ENCODE data around the gene BCL7A. TPM values are rescaled to one million over a fixed set of nuclear protein-coding genes. Genes with fewer than 3 reads are reported as not detected.
A peak's percentile ranks its signal among the peaks of the same experiment; 100 is the strongest.
"Not testable (repeated sequence)": the region's sequence is repeated elsewhere in the genome, so short reads cannot be mapped to it uniquely, and the experiment has no call there.

BCL7A gene
- total RNA-seq, 1 experiment from 2014 or later: 3.9 TPM

DNA sequence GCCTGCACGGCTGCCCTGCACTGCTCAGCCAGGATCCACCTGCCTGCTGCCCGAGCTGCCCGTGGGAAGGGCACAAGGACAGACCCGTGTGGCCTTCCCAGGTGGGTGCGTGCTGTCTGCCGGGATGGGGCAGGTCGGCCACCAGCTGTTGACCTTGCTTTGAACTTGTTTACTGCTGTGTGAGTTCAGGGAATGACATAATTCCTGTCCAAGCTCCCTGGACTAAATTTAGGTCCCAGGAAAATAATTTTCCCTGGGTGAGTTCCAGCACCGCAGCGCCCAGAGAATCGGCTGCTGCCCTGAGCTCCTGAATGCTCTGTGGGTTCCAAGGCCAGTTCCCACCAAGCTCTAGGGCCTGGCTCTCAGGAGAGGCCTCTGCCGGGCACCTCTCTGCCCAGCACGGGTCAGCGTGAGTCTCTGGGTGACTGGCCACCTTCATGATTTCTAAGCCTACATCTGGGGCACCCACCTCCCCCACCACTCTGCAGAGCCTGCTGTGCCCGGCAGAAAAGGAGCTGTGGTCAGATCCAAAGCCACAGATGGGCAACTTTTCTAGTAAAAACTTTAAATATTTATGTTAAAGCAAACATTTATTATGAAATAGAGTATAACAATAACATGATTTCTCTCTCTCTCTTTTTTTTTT is 29.7 kb downstream of the BCL7A start:
- peak; percentile 30 for DNase-seq (ENCODE audit: low read depth)

DNA sequence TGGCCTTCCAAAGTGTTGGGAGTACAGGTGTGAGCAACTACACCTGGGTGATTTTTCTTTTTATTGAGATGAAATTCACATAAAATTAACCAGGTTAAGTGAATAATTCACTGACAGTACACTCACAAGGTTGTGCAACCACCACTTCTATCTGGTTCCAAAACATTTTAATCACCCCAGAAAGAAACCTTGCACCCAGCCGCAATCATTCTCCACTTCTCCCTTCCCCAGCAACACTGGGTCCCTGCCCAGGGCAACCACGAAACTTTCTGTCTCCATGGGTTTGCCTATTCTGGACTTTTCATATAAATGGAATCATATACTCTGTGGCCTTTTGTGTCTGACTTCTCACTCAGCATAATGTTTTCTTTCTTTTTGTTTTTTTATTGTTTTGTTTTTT is 30.6 kb downstream of the BCL7A start:
- DNase-seq (ENCODE audit: low read depth): no peak

- no peak for DNase-seq (ENCODE audit: low read depth)
Measured at GRCh38 chr12:122054842-122055520, 33.3 kb downstream of the BCL7A start.

DNA sequence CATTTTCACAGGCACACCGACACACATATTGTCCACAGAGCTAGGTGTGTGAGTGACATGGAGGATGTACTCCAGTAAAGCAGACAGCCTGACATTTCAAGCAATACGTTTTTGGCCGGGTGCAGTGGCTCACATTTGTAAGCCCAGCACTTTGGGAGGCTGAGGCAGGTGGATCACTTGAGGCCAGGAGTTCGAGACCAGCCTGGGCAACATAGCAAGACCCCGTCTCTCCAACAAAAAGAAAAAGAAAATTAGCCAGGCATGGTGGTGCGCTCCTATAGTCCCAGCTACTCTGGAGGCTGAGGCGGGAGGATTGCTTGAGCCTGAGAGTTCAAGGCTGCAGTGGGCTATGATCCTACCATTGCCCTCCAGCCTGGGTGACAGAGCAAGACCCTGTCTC is 34.7 kb downstream of the BCL7A start:
- DNase-seq (ENCODE audit: low read depth): not testable (repeated sequence)

GRCh38 chr12:122057007-122057735 is 35.5 kb downstream of the BCL7A start:
- DNase-seq (ENCODE audit: low read depth): no peak

GRCh38 chr12:122057769-122058168 is 36.1 kb downstream of the BCL7A start:
- DNase-seq (ENCODE audit: low read depth): no peak

- DNase-seq (ENCODE audit: low read depth): peak; percentile 37
Measured at GRCh38 chr12:122058549-122059149, 37.0 kb downstream of the BCL7A start.

GRCh38 chr12:122059203-122059960 is 37.7 kb downstream of the BCL7A start:
- DNase-seq (ENCODE audit: low read depth): no peak

DNA sequence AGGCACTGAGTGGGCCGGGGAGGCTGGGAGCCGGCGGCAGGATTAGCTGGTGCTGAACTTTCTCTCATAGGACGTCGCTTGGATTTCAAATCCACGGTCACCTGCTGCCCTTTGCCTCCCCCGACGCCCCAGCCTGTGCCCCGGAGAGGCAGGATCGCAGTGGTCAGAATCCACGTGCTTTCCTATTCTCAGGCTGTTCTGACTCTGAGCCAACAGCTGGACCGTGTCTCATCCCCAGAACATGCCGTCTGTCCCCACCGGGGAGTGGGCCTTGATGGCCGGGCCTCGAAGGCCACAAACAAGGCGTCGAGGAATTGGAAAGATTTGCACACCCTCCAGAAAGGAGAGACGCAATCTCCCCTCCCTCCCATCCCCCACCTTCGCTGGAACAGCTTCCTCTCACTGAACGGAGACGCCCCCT is 38.4 kb downstream of the BCL7A start:
- no peak for DNase-seq (ENCODE audit: low read depth)

DNA sequence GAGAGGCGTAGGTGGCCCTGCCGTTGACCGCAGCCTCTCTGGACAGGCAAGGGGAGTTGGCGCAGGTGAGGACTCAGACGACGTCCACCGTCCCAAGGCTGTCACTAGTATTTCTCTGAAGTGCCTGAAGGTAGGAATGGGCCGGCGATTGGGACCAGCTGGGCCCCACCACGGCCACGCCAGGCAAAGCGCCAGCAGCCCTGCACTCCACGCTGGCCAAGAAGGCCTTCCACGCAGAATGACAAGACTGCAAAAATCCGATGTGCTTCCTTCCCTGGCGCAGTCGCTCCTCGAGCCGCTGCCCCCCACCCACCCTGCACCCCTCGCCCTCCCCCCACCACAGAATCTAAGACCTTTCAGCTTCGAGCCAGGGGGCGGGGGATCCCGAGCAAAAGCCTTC is 39.6 kb downstream of the BCL7A start:
- no peak for DNase-seq (ENCODE audit: low read depth)

DNA sequence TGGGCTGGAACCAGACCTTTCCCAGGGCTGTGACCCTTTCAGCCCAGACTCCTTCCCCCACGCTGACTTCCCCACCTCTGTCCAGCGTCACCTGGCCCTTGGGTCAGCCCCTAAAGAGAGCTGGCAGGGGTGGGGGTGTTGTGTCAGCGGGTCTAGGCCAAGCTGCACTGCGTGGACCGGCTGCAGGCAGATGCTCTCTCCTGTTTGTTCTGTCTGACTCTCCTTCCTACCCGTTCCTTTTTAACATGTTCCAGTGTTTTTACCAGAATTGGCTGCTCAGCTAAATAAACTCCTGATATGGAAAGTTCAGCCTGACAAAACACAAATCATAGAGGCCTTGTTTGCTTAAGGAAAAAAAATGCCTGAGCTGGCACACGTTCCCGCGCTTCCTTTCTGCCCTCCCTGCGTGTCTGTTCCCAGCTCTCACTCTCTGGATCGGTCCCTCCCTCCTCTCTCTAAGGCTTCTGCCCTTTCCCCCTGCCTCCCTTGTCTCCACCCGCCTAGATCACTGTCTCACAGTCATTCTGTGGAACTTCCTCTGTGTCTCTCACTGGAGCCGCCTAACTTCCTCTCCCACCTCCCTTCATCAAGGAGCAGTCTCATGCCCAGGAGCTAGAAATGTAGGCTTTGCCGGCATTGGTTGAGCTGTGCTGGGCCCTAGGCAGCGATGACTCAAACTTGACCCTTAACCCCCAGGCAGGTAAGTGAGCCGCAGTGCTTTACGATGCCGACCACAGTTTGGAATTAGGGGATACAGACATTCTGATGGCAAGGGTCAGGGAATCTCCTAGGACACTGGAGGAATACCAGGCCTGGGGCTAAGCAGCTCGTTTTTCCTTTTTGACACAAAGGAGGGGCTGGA is 41.4 kb downstream of the BCL7A start:
- DNase-seq (ENCODE audit: low read depth): peak; percentile 92

DNA sequence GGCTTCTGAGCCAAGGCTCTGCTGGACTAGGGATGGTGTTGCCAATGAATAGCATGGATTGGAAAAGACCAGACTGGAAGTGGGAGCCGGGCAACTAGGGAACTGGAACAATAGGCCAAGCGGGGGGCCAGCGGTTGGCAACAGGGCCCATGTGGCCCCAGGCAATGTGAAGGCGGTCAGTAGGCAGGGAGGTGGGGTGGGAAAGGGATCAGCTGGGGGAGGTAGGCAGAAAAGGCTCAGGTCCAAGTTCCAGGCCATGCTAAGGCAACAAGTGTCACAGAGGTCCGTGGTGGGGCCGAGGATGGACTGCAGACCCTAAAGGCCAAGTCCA is 42.0 kb downstream of the BCL7A start:
- DNase-seq (ENCODE audit: low read depth): no peak

DNA sequence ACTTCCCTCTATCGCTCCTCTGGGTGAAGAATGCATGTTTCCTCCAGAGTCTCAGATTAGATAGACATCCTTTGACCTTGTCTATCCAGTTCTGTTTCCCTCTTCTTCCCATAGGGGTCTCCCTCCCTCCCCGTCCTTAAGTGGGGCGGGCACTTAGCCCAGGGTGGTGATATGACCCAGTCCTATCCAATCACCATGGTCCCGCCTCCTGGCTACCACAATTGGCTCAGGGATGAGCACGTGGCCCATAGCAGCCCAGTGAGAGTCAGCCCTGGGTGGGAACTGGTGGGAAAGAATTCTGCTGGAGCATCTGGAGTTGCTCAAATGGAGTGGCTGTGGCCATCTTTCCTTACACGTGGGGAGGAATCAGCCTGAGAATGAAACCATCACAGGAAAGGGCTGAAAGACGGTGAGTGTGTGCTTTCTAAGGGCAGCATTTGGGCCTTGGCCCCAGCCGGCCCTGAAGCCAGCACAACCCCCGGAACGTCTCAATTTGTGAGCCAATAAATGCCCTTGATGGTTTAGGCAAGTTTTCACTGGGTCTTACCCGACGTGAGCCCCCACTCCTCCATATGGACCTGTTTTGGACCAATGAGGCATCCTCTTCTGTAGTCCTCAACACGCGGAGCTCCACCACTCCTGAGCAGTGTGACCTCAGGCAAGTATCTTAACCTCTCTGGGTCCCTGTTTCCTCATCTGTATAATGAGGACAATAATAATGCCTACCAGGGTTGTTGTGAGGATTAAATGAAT is 42.5 kb downstream of the BCL7A start:
- DNase-seq (ENCODE audit: low read depth): peak; percentile 92

DNA sequence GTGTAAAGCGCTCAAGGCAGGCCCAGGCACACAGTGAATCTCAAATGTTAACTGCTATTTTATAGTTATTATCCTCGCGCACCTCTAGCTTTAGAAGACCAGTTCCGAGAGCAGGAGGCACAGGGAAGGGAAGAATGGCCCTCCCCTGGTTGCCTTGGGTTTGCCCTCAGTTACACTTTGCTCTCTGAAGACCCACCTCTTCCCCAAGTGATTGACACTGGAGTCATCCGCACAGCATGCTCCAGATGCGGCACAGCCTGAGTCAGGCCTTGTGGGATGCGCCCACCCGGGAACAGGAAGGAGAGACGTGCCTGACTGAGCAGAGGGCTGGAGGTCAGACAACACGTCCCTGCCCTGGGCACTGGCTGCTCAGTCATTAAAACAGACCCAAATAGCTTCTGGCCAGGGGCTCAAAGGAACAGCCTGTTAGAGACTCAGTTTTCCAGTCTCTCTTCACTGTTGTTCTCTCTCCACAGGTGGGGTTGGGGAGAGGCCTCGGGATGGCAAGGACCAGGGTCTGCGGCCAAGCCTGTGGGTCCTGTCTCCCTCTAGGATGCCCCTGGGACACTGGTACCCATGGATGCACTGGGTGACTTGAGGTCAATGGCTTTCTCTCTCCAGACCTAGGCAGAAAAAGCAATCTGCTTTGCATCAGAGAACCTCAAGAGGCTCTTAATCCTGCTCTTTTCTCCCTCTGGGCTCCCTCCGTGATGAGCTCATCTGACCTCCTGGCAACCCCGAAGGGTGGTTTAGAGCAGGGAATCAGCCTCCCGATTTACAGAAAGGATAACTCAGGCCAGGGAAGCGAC is 43.3 kb downstream of the BCL7A start:
- DNase-seq (ENCODE audit: low read depth): peak; percentile 92

- no peak for DNase-seq (ENCODE audit: low read depth)
Measured at GRCh38 chr12:122067548-122067947, 45.9 kb downstream of the BCL7A start.

GRCh38 chr12:122067966-122068365 is 46.3 kb downstream of the BCL7A start:
- peak; percentile 78 for DNase-seq (ENCODE audit: low read depth)

DNA sequence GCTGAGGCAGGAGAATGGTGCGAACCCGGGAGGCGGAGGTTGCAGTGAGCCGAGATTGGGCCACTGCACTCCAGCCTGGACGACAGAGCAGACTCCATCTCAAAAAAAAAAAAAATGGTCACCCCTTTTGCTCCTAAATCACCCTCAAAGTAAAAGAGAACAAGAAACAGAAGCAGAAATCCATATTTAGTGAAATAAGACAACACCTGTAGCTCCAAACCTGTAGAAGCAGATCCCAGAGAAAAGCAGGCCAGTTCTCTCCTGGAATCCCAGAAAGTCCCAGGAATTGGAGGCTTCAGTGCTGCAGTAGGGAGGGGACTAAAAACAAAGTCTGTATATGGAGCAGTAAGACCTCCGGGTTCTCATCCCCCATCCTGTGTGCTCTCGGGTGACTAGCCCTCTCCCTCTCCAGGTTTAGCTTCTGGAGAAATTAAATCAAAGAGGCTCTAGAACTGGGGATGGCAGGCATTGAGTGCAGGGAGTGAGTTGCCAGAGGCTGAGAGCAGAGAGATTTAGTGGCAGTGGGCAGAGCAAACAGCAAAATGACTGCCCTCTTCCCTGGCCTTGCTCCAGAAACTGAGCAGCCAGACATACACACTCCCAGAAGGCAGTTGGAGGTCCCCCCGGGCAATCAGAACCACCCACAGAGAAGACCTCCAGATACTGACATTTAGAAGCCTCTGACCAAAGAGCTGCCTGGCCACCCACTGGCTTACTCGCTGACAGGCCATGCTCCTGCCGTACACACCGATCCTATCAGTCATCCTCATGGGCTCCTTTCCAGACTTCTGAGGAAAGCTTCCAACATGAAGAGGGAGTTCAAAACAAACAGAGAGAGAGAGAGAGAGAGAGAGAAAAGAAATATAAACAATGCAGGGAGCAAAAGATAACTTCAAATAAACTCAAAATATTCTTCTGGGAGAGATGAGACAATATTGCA is 50.6 kb downstream of the BCL7A start:
- peak; percentile 96 for DNase-seq (ENCODE audit: low read depth)

DNA sequence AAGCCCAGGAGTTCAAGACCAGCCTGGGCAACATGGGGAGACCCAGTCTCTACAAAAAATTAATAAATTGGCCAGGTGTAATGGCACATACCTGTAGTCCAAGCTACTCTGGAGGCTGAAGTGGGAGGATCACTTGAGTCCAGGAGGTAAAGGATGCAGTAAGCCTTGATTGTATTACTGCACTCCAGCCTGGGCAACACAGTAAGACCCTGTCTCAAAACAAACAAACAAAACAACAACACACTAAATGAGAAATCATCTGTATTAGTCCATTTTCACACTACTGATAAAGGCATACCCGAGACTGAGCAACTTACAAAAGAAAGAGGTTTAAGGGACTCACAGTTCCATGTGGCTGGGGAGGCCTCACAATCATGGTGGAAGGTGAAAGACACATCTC is 52.1 kb downstream of the BCL7A start:
- no peak for DNase-seq (ENCODE audit: low read depth)
